ENCODE results near the gene SMURF2.

DNA sequence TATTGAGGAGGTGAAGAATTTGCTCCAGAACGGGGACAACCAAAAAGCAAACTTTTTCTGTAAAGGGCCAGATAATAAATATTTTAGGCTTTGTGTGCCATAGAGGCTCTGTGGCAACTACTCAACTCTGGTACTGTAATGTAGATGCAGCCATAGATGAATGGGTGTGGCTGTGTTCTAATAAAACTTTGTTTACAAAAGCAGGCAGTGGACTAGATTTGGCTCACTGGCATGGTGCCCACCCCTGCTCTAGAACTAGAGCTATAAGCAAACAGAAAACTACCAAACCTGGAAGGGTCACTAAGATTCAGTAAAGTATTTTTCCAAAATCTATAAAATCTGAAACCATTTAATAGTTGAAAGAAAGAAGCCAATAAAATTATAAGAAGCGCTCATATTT lies 24.6 kb upstream of the SMURF2 start:
- TF ChIP-seq ZNF274 (IDR thresholded peaks at IDR 0.05; ENCODE audit: low read depth, low read length), result no peak
- TF ChIP-seq YY1 (IDR thresholded peaks at IDR 0.05; ENCODE audit: insufficient read depth, insufficient read length), result no peak
- TF ChIP-seq SUZ12 (IDR thresholded peaks at IDR 0.05; ENCODE audit: extremely low read depth, insufficient read depth, insufficient read length), result no peak

Data from NT2/D1 (cell line).